ENCODE data around the gene ZNG1B. TPM values are rescaled to one million over a fixed set of nuclear protein-coding genes. Genes with fewer than 3 reads are reported as not detected.
"Not testable (repeated sequence)": the region's sequence is repeated elsewhere in the genome, so short reads cannot be mapped to it uniquely, and the experiment has no call there.

ZNG1B gene
- total and polyA plus RNA-seq, 2 experiments from 2014 or later: 37.8 to 73.5 TPM

GRCh38 chr2:113511859-113512258 is 74.4 kb downstream of the ZNG1B start:
- H3F3A ChIP-seq (ENCODE audit: insufficient read depth); DNase-seq; H3K4me1 ChIP-seq (ENCODE audit: insufficient read depth); H3K79me2 ChIP-seq (ENCODE audit: insufficient read depth); H3K9me2 ChIP-seq (ENCODE audit: insufficient read depth); H4K20me1 ChIP-seq (ENCODE audit: insufficient read depth); H3K27me3 ChIP-seq (replicated peaks; ENCODE audit: insufficient read depth); H2AFZ ChIP-seq; H3K27ac ChIP-seq; H3K4me2 ChIP-seq (ENCODE audit: unreplicated experiment); H3K36me3 ChIP-seq (ENCODE audit: low read depth); H3K4me3 ChIP-seq; H3K9me3 ChIP-seq (ENCODE audit: low read depth); H3K9ac ChIP-seq; in situ Hi-C loops (cut with MboI): not testable (repeated sequence)
- 69 to 71% methylated on average over 14 of the region's 14 CpGs for WGBS, 2 experiments (ENCODE audit: low coverage in 1 of 2, low lambda C conversion rate in 2 of 2, missing lambda C conversion rate in 2 of 2)

GRCh38 chr2:113515457-113515856 is 78.0 kb downstream of the ZNG1B start:
- H3K79me2 ChIP-seq (ENCODE audit: insufficient read depth); in situ Hi-C loops (cut with MboI): not testable (repeated sequence)
- 71 to 100% methylated on average over 1 to 8 of the region's 8 CpGs for WGBS, 2 experiments (ENCODE audit: low coverage in 1 of 2, low lambda C conversion rate in 2 of 2, missing lambda C conversion rate in 2 of 2)

GRCh38 chr2:113515995-113516394 is 78.5 kb downstream of the ZNG1B start:
- H3K9me3 ChIP-seq (ENCODE audit: low read depth); DNase-seq; H3K9me2 ChIP-seq (ENCODE audit: insufficient read depth); H3K4me1 ChIP-seq (ENCODE audit: insufficient read depth); H3F3A ChIP-seq (ENCODE audit: insufficient read depth); H2AFZ ChIP-seq; H3K4me3 ChIP-seq; H3K4me2 ChIP-seq (ENCODE audit: unreplicated experiment); H3K27me3 ChIP-seq (replicated peaks; ENCODE audit: insufficient read depth); H3K79me2 ChIP-seq (ENCODE audit: insufficient read depth); H3K9ac ChIP-seq; H4K20me1 ChIP-seq (ENCODE audit: insufficient read depth); H3K36me3 ChIP-seq (ENCODE audit: low read depth); H3K27ac ChIP-seq; in situ Hi-C loops (cut with MboI): not testable (repeated sequence)
- WGBS, 2 experiments (ENCODE audit: low coverage in 1 of 2, low lambda C conversion rate in 2 of 2, missing lambda C conversion rate in 2 of 2): 56 to 61% methylated on average over 3 of the region's 3 CpGs

More at GRCh38 chr2:113515457-113515856, 78.0 kb downstream of the ZNG1B start:
- not testable (repeated sequence) for H3K27ac ChIP-seq; H3K4me3 ChIP-seq; H3F3A ChIP-seq (ENCODE audit: insufficient read depth); H3K9me3 ChIP-seq (ENCODE audit: low read depth); H3K9me2 ChIP-seq (ENCODE audit: insufficient read depth); DNase-seq; H3K9ac ChIP-seq; H3K4me2 ChIP-seq (ENCODE audit: unreplicated experiment); H3K4me1 ChIP-seq (ENCODE audit: insufficient read depth); H3K36me3 ChIP-seq (ENCODE audit: low read depth); H3K27me3 ChIP-seq (replicated peaks; ENCODE audit: insufficient read depth); H2AFZ ChIP-seq; H4K20me1 ChIP-seq (ENCODE audit: insufficient read depth)

GRCh38 chr2:113517025-113517424 is 79.5 kb downstream of the ZNG1B start:
- not testable (repeated sequence) for DNase-seq; H3K27ac ChIP-seq; H4K20me1 ChIP-seq (ENCODE audit: insufficient read depth)

GRCh38 chr2:113520837-113521236 is 83.3 kb downstream of the ZNG1B start:
- H3K4me3 ChIP-seq; H3K4me1 ChIP-seq (ENCODE audit: insufficient read depth); H3K4me2 ChIP-seq (ENCODE audit: unreplicated experiment); H3K9ac ChIP-seq; H3K79me2 ChIP-seq (ENCODE audit: insufficient read depth); H3K27me3 ChIP-seq (replicated peaks; ENCODE audit: insufficient read depth); H3K27ac ChIP-seq; in situ Hi-C loops (cut with MboI); H2AFZ ChIP-seq; H3K9me3 ChIP-seq (ENCODE audit: low read depth); H4K20me1 ChIP-seq (ENCODE audit: insufficient read depth); DNase-seq; H3F3A ChIP-seq (ENCODE audit: insufficient read depth); H3K9me2 ChIP-seq (ENCODE audit: insufficient read depth); H3K36me3 ChIP-seq (ENCODE audit: low read depth): not testable (repeated sequence)
- WGBS, 2 experiments (ENCODE audit: low coverage in 1 of 2, low lambda C conversion rate in 2 of 2, missing lambda C conversion rate in 2 of 2): 52 to 59% methylated on average over 6 of the region's 6 CpGs

More at GRCh38 chr2:113517025-113517424, 79.5 kb downstream of the ZNG1B start:
- H2AFZ ChIP-seq; H3K4me3 ChIP-seq; H3F3A ChIP-seq (ENCODE audit: insufficient read depth); H3K9me2 ChIP-seq (ENCODE audit: insufficient read depth); H3K79me2 ChIP-seq (ENCODE audit: insufficient read depth); H3K27me3 ChIP-seq (replicated peaks; ENCODE audit: insufficient read depth); H3K9ac ChIP-seq; H3K4me2 ChIP-seq (ENCODE audit: unreplicated experiment); H3K36me3 ChIP-seq (ENCODE audit: low read depth); in situ Hi-C loops (cut with MboI); H3K9me3 ChIP-seq (ENCODE audit: low read depth); H3K4me1 ChIP-seq (ENCODE audit: insufficient read depth): not testable (repeated sequence)
- WGBS, 2 experiments (ENCODE audit: low coverage in 1 of 2, low lambda C conversion rate in 2 of 2, missing lambda C conversion rate in 2 of 2): 0 to 8% methylated on average over 1 of the region's 2 CpGs

GRCh38 chr2:113521492-113521891 is 84.0 kb downstream of the ZNG1B start:
- H3K79me2 ChIP-seq (ENCODE audit: insufficient read depth); H2AFZ ChIP-seq; H3K9me3 ChIP-seq (ENCODE audit: low read depth); H4K20me1 ChIP-seq (ENCODE audit: insufficient read depth); H3K9me2 ChIP-seq (ENCODE audit: insufficient read depth); DNase-seq; H3K27me3 ChIP-seq (replicated peaks; ENCODE audit: insufficient read depth); H3F3A ChIP-seq (ENCODE audit: insufficient read depth); H3K36me3 ChIP-seq (ENCODE audit: low read depth); H3K4me1 ChIP-seq (ENCODE audit: insufficient read depth); H3K27ac ChIP-seq; H3K9ac ChIP-seq; in situ Hi-C loops (cut with MboI); H3K4me3 ChIP-seq; H3K4me2 ChIP-seq (ENCODE audit: unreplicated experiment): not testable (repeated sequence)
- WGBS, 2 experiments (ENCODE audit: low coverage in 1 of 2, low lambda C conversion rate in 2 of 2, missing lambda C conversion rate in 2 of 2): 81% methylated on average over 5 of the region's 5 CpGs

- whole genome bisulfite sequencing, 2 experiments (ENCODE audit: low coverage in 1 of 2, low lambda C conversion rate in 2 of 2, missing lambda C conversion rate in 2 of 2): 19 to 44% methylated on average over 1 of the region's 1 CpG
- H3K9me2 ChIP-seq (ENCODE audit: insufficient read depth); H3F3A ChIP-seq (ENCODE audit: insufficient read depth); H4K20me1 ChIP-seq (ENCODE audit: insufficient read depth); in situ Hi-C loops (cut with MboI); H3K79me2 ChIP-seq (ENCODE audit: insufficient read depth); H2AFZ ChIP-seq; H3K36me3 ChIP-seq (ENCODE audit: low read depth); H3K9me3 ChIP-seq (ENCODE audit: low read depth); H3K4me1 ChIP-seq (ENCODE audit: insufficient read depth); H3K9ac ChIP-seq; H3K4me3 ChIP-seq; DNase-seq; H3K27ac ChIP-seq; H3K4me2 ChIP-seq (ENCODE audit: unreplicated experiment); H3K27me3 ChIP-seq (replicated peaks; ENCODE audit: insufficient read depth): not testable (repeated sequence)
These were observed 87.5 kb downstream of the ZNG1B start for GRCh38 chr2:113524986-113525385.

- H3K36me3 ChIP-seq (ENCODE audit: low read depth); H3K9me2 ChIP-seq (ENCODE audit: insufficient read depth); DNase-seq; H3K27me3 ChIP-seq (replicated peaks; ENCODE audit: insufficient read depth); H3K9me3 ChIP-seq (ENCODE audit: low read depth); H3F3A ChIP-seq (ENCODE audit: insufficient read depth); H3K9ac ChIP-seq; H3K27ac ChIP-seq; H3K4me2 ChIP-seq (ENCODE audit: unreplicated experiment); in situ Hi-C loops (cut with MboI); H4K20me1 ChIP-seq (ENCODE audit: insufficient read depth); H3K79me2 ChIP-seq (ENCODE audit: insufficient read depth); H3K4me1 ChIP-seq (ENCODE audit: insufficient read depth); H2AFZ ChIP-seq; H3K4me3 ChIP-seq: not testable (repeated sequence)
- WGBS, 2 experiments (ENCODE audit: low coverage in 1 of 2, low lambda C conversion rate in 2 of 2, missing lambda C conversion rate in 2 of 2): 3 to 14% methylated on average over 3 to 6 of the region's 12 CpGs
These were observed 90.0 kb downstream of the ZNG1B start for GRCh38 chr2:113527350-113528045.

Measured in GM23248 (cell line).